ENCODE data around the gene LRRC46. TPM values are rescaled to one million over a fixed set of nuclear protein-coding genes. Genes with fewer than 3 reads are reported as not detected.

The LRRC46 gene
- total RNA-seq, 1 donor from 2014 or later: 0.30 TPM

DNA sequence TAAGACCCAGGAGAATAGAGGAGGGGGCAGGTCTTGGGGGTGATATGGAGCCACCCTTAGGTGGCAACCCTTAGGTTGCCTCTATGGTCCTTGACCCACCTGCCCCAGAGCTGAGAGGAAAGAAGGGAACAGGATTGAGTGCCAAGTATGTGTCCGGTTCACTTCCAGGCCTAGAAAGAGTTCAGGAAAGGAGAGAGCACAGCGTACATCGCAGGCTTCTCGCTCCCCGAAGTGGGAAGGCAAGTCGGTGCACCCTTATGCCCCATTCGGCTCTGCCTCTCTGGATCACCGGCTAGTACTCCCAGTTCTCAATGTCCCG is 18.9 kb downstream of the LRRC46 start:
- intact Hi-C loops (cut with micrococcal nuclease): no loop called here

- intact Hi-C loops (cut with micrococcal nuclease): no loop called here
Observed at GRCh38 chr17:47850692-47851573, 19.5 kb downstream of the LRRC46 start, which contains the start of gene SP6. SP6 (minus strand) TSS chr17:47851163; CDS start chr17:47848429, 2,734 bp downstream.

DNA sequence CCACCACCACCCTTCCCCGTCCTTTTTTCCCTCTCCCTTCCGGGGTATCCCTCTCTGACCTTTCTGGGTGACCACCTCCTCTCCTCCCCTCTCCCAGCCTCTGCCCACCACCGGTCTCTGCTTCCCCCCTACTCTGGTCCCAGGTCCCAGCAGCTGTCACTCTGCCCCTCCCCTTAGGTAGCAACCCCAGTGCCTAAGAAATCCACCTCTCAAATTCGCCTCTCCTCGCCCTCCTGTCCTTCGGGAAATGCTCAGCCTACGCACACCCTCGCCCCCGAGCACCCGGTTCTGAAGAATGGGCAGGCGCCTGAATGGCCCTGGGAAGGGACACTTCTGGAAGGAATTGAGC is 20.3 kb downstream of the LRRC46 start:
- intact Hi-C loops (cut with micrococcal nuclease): no loop called here

DNA sequence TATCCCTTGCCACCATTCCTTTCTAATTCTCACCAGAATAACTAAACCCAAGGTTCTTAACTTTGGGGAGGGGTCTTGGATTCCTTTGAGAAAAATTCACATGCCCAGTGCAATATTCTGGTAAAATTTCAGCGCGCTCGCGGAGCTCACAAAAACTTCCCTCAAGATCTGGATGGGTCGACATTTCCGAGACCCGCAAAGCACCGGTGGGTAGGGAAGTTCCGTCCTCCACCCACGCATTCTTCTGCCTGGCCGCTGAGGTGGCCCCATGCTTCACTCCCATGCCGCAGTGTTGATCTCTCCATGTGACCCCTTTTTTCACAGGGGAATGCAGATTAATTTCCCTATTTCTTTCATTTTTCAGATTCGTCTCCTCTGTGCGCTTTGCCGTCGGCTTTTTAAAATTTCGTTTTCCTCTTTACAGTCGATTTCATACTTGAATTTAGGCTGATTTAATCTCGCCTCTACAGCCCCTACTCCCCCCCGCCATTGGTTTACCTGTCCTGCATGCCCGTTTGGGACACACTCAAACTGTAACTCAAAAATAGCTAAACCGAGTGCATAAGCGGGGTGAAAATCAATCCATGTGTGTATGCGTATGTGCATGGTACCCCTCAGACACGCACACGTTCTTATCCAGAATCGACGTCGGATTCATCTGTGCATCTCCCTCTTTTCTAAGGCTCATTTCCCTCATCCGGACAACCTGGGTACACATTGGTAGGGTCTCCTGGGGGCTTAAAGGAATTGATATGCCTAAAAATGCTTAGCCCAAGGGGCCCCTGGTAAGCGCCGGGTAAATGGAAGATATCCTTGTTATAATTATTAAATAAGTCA is 20.9 kb downstream of the LRRC46 start:
- intact Hi-C loops (cut with micrococcal nuclease): no loop called here

- intact Hi-C loops (cut with micrococcal nuclease): no loop called here
Observed at GRCh38 chr17:47853616-47854015, 22.1 kb downstream of the LRRC46 start.

- intact Hi-C loops (cut with micrococcal nuclease): no loop called here
Observed at GRCh38 chr17:47855737-47856136, 24.3 kb downstream of the LRRC46 start.

DNA sequence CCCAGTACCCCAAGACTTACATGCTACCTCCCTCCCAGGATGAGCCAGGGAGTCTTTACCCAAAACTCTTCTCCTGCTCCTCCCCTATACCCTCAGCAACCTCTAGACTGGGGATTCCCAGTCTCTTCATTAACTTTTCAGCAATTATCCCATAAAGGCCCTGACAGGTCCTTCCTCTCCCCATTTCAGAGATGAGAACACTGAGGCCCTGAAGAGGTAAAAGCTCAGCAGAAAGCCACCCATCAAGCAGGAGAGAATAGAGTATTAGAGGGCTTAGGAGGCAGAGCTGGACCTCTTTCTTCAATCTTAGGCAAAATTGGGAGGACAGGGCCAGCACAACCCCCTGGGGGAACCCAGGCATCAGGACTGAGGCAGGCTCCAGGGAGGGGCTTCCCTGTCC is 25.4 kb downstream of the LRRC46 start:
- intact Hi-C loops (cut with micrococcal nuclease): no loop called here

- intact Hi-C loops (cut with micrococcal nuclease): no loop called here
Observed at GRCh38 chr17:47857551-47858455, 26.3 kb downstream of the LRRC46 start.

GRCh38 chr17:47860386-47860785 is 28.9 kb downstream of the LRRC46 start:
- intact Hi-C loops (cut with micrococcal nuclease): no loop called here

- intact Hi-C loops (cut with micrococcal nuclease): no loop called here
Observed at GRCh38 chr17:47862621-47863440, 31.4 kb downstream of the LRRC46 start.

GRCh38 chr17:47864791-47865216 is 33.3 kb downstream of the LRRC46 start:
- intact Hi-C loops (cut with micrococcal nuclease): no loop called here

- intact Hi-C loops (cut with micrococcal nuclease): no loop called here
Observed at GRCh38 chr17:47866941-47867340, 35.5 kb downstream of the LRRC46 start.

DNA sequence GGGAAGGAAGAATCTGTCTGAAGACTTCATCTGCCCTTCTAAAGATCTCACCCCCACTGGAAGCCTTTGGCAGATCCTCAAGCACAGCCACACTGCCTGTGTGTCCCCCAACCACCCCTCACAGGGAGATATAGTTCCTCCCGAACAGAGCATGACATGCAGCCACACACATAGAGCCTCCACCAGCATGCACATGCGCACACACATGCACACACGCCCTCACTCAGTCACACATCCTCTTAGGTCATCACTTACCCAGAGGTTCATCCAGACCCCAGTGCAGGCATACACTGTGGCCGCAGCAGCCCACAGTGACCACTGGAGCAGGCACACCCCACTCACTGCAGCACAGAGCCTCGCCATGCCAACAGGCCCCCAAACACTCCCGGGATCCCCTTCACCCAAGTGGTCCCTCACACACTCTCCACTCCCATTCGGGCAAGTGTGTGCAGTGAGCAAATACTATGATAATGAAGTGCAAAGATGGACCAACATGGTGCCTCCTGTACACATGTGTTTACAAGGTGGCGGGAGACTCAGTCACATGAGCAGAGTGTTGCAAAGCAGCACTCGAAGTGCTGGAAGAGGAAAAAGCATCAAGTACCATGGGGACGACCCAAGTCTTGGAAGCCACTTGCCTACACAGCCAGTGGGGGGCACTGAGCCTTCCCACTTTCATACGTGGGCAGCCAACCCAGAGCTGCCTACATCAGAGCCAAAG is 36.5 kb downstream of the LRRC46 start:
- intact Hi-C loops (cut with micrococcal nuclease): no loop called here

DNA sequence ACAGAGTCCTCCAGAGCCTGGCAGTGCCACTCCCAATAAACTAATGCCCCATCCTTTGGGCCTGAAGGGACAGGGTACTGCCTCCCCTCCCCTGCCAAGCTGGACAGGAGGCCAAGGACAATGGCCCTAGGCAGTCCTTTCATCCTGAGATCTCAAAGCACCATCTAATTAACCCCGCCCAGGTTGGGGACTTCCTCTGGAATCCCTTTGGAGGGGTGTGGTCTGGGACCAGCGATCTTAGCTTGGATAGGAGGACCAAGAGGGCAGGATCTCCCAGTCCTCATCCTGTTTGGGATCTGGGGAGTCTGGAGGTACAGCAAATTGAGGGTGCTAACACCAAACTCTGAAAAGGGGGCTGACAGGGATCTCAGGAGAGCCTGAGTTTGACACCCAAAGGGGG is 37.6 kb downstream of the LRRC46 start:
- intact Hi-C loops (cut with micrococcal nuclease): no loop called here

GRCh38 chr17:47870056-47870455 is 38.6 kb downstream of the LRRC46 start:
- intact Hi-C loops (cut with micrococcal nuclease): no loop called here

- intact Hi-C loops (cut with micrococcal nuclease): no loop called here
Observed at GRCh38 chr17:47871048-47871447, 39.6 kb downstream of the LRRC46 start.

DNA sequence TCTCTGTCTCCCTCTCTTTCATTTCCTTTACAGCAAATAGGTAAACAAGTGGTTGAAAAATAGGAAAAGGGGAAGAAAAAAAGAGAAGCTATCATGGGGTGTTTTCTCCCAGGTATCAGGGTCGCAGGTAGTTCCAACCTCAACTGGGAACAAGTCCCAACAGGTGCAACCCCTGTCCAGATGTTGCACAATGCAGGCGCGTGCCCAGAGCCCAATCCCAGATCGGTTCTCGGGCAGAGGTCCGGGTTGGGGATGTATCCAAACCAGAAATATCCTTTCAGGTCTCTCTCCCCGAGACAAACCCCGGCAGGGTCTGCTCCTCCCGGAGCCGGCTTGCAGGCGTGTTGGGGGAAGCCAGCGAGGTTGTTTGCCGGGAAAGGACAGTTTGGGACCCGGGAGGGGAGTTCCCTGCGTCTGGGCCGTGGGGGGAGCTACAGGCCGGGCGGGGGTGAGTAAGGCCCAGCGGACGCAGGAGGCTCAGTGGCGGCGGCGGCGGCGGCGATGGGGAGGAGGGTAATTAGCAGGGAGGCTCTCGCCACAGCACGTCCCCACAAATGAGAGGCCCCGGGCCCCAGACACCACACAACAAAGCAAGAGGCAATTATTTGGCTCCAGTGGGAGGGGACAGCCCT is 40.7 kb downstream of the LRRC46 start:
- intact Hi-C loops (cut with micrococcal nuclease): no loop called here

DNA sequence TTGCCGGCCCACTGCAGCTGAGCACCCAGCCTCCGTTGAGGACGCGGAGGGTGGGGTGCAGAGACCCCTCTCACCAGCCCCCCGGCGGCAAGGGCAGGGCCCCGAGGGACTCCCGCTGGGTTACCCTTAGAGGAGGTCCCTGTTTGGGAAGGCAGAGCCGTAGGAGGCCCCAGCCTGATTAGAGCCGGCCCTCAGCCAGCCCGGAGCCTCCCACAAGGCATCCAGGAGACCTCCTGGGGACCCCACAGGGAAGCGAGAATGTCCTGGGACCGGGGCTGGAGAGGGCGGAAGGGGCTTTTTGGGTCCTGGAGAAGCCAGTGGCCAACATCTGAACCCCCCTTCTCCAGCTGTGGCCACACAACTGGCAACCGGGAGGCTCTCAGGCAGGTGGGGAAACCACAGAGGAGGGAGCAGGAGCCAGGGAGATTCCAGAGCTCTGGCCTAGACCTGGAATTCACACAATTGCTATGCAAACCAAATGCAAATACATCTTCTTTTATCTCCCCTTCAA is 41.2 kb downstream of the LRRC46 start:
- intact Hi-C loops (cut with micrococcal nuclease): no loop called here

All from T-helper 2 cell treated with Interferon-gamma antibody and Interleukin-4, amounts not matched to agents 100 ng/mL and 5 ng/mL, for 36 hours (primary cell).